ENCODE measurements around the gene GGT1.

The GGT1 gene

DNA sequence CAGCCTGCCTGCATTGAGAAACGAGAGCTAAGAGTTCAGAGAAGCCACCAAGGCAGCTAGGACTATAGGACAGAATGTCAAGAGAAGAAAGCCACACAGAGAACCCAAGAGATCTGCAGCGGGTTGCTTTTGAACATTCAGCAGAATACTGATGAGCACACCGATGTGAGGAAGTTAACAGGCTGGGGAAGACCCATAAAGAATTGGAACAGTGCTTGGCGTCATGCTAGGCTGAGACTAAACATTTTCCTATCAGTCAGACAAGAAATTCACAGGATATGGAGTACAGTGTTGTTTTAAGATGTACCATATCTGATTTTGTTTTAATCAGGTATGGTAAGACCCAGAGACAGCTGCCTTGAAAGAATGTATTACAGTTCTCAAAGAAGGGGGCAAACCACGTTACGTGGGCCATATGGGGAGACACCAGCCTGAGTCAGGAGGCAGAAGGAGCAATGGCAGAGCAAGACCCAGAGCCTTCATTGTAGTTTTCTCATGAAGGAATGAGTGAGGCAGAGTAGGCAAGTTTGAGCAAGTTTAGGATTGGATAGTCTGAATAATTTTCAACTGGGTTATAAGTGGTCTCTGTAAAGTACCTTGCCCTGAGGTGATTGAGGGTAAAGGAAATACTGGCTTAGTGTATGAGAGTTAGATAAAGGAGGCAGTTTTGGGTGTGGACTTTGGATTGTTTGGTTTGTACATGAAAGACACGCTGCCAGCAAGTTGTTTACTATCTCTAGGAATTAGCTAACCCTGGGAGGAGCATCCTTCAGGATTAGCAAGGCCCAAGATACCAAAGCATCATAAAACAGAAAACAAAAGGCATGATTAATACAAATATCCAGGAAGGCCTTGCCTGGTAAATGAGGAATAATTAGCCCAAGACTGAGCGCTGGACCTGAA, 24.4 kb upstream of the GGT1 start:
- DNase-seq (ENCODE audit: low read depth): no peak
- in situ Hi-C loops (cut with HindIII; ENCODE audit: low sequenced_read_pairs): no loop called here
- H3K4me3 ChIP-seq (ENCODE audit: low read depth, low read length): no peak overlapping the region
- TF ChIP-seq, protein P1, sequence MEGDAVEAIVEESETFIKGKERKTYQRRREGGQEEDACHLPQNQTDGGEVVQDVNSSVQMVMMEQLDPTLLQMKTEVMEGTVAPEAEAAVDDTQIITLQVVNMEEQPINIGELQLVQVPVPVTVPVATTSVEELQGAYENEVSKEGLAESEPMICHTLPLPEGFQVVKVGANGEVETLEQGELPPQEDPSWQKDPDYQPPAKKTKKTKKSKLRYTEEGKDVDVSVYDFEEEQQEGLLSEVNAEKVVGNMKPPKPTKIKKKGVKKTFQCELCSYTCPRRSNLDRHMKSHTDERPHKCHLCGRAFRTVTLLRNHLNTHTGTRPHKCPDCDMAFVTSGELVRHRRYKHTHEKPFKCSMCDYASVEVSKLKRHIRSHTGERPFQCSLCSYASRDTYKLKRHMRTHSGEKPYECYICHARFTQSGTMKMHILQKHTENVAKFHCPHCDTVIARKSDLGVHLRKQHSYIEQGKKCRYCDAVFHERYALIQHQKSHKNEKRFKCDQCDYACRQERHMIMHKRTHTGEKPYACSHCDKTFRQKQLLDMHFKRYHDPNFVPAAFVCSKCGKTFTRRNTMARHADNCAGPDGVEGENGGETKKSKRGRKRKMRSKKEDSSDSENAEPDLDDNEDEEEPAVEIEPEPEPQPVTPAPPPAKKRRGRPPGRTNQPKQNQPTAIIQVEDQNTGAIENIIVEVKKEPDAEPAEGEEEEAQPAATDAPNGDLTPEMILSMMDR (IDR thresholded peaks at IDR 0.05; ENCODE audit: low read depth, low read length, missing control alignments): no peak

DNA sequence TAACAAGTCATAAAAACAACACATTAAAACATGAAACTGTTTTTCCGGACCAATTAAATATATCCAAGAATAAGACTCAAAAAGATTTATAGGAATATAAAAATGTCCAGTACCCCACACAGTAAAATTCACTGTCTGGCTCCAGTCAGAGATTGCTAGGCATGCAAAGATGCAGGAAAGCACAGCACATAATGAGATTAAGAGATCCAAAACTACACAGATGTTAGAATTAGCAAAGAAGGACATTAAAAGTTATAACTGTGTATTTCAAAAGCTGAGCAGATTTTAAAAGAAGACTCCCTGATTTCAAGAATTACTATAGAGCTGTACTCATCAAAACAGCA, 23.8 kb upstream of the GGT1 start:
- in situ Hi-C loops (cut with HindIII; ENCODE audit: low sequenced_read_pairs): no loop called here
- TF ChIP-seq, protein P1 (IDR thresholded peaks at IDR 0.05; ENCODE audit: low read depth, low read length, missing control alignments): no peak
- H3K4me3 ChIP-seq (ENCODE audit: low read depth, low read length): no peak overlapping the region
- no peak for DNase-seq (ENCODE audit: low read depth)

DNA sequence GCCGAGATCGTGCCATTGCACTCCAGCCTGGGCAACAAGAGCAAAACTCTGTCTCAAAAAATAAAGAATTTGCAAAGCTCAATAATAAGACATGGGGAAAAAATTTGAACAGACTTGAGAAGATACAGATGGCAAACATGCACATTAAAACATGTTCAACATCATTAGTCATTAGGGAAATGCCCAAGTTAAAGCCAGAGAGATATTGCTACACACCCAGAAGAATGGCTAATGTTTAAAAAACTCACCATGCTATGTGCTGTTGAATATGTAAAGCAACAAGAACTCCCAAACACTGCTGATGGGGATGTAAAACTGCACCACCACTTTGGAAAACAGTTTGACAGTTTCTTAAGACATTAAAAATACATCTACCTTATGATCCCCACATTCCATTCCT, 22.7 kb upstream of the GGT1 start:
- DNase-seq (ENCODE audit: low read depth): no peak
- TF ChIP-seq, protein P1 (IDR thresholded peaks at IDR 0.05; ENCODE audit: low read depth, low read length, missing control alignments): no peak
- in situ Hi-C loops (cut with HindIII; ENCODE audit: low sequenced_read_pairs): no loop called here
- H3K4me3 ChIP-seq (ENCODE audit: low read depth, low read length): no peak overlapping the region

DNA sequence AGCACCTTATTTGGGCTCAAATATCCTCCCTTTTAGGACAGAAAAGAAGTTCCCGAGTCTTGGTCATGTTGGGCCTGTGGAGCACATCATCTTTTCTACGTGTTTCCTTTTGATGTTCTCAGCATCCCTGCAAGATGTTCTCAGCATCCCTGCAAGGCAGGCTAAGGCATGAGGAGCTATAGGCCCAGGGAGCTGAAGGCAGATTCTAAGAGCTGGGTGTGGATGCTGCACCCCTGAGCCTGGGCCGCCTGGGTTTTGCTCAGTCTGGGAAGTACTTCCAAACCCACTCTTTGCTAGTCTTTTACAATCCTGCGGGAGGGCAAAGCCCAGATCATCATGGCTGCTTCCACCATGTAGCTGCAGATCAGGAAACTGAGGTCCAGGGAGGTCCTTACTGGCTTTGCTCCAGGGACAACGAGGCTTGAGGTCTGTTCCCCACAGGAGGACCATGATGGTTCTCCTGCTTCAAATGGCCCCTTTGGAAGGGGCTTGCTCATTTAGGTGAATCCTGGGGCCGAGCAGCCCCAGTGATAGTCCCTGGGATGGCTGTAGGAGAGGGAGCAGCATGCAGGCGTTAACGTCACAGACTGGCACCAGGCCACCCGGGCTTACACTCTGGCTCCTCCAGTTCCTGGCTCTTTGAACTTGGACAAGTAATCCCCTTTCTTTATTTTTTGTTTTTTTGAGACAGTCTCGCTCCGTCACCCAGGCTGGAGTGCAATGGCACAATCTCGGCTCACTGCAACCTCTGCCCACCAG, 20.8 kb upstream of the GGT1 start:
- DNase-seq (ENCODE audit: low read depth): no peak
- in situ Hi-C loops (cut with HindIII; ENCODE audit: low sequenced_read_pairs): no loop called here
- H3K4me3 ChIP-seq (ENCODE audit: low read depth, low read length): no peak overlapping the region
- TF ChIP-seq, protein P1 (IDR thresholded peaks at IDR 0.05; ENCODE audit: low read depth, low read length, missing control alignments): no peak

DNA sequence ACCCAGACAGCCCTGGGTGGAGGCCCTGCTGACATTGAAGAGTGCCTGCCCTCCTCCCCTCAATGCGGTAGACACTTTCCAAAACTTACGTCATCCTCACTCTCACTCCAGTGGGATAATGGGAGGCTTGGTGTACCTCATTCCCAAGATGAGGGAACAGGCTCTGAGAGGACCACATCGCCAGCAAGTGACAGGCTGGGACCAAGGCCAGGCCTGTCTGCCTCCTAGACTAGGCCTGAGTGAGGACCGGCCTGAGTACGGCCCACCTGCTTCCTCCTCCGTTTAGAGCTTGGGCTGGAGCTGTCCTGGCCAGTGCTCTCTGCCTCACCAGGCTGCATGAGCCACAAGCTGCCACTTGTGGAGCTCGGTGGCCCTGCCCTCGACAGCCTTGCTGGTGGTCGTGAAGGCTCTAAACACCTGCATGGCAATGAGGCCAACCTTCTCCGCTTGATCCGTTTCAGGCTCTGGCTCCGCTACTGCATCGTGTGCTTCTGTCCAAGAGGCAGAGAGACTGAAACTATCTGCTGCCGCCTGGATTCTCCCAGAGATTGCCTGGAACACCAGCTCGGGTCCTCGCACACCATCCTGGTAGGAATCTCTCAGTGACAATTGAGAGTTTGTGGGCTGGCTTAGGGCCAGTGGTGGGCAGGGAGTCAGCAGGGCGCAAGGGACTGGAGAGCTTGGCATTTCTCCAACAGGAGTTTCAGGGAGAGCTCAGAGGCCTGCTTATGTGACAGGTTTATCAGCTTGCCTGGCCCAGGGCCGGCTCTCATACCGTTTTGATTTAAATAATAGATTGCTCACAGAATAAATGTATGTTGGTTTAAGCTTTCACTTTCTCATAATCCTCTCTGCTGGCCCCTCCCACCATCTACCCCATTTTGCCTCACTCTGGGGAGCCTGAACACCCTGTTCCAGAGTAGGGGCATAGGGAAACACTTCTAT, 19.5 kb upstream of the GGT1 start:
- in situ Hi-C loops (cut with HindIII; ENCODE audit: low sequenced_read_pairs): no loop called here
- no peak overlapping the region for H3K4me3 ChIP-seq (ENCODE audit: low read depth, low read length)
- DNase-seq (ENCODE audit: low read depth): no peak
- TF ChIP-seq, protein P1 (IDR thresholded peaks at IDR 0.05; ENCODE audit: low read depth, low read length, missing control alignments): no peak
